ENCODE measurements around the gene CAB39.
"Not testable (repeated sequence)": the region's sequence is repeated elsewhere in the genome, so short reads cannot be mapped to it uniquely, and the experiment has no call there.

- TF ChIP-seq CTCF, POLR2A (IDR thresholded peaks at IDR 0.05): not testable (repeated sequence)
Observed at GRCh38 chr2:230698753-230699152, 13.9 kb upstream of the CAB39 start.
